Aorta (tissue), 5 donors: ENCODE measurements around the gene NUTM1. TPM values are rescaled to one million over a fixed set of nuclear protein-coding genes. Genes with fewer than 3 reads are reported as not detected.

Experiments
- ATAC-seq: fragments of 200-7000 bp; cut with Tn5 transposase; one replicate; pipeline ENCODE4 v1.9.1; 2022; ENCODE audit warnings: moderate library complexity; ENCODE audit not compliant: low FRiP score
- DNase-seq, 2 donors: peaks; one replicate each; pipeline ENCODE4 v3.0.0-alpha.2; 2020
- H3K27ac ChIP-seq, 2 donors: one replicate each; pipeline ENCODE4 v1.5.1; 2013; ENCODE audit warnings: low read length in 2 of 2, mild to moderate bottlenecking in 2 of 2, moderate library complexity in 2 of 2, control low read depth in 1 of 2, inconsistent platforms in 1 of 2, low read depth in 1 of 2
- H3K27me3 ChIP-seq, 2 donors: one replicate each; pipeline ENCODE4 v1.6.1; 2013; ENCODE audit warnings: control low read depth in 1 of 2, low read length in 1 of 2, mild to moderate bottlenecking in 1 of 2, moderate library complexity in 1 of 2; ENCODE audit not compliant: insufficient read depth in 2 of 2, control insufficient read depth in 1 of 2
- H3K36me3 ChIP-seq, 2 donors: one replicate each; pipeline ENCODE4 v1.6.1; 2013; ENCODE audit warnings: control low read depth in 1 of 2, low read length in 1 of 2, mild to moderate bottlenecking in 1 of 2; ENCODE audit not compliant: insufficient read depth in 2 of 2, control insufficient read depth in 1 of 2
- H3K4me1 ChIP-seq, 2 donors: one replicate each; pipeline ENCODE4 v1.6.1; 2013; ENCODE audit warnings: low read length in 2 of 2, control low read depth in 1 of 2, mild to moderate bottlenecking in 1 of 2, moderate library complexity in 1 of 2; ENCODE audit not compliant: insufficient read depth in 2 of 2, control insufficient read depth in 1 of 2
- H3K4me3 ChIP-seq, 2 donors: one replicate each; pipeline ENCODE4 v1.5.1; 2013; ENCODE audit warnings: low read length in 2 of 2, control low read depth in 1 of 2, mild to moderate bottlenecking in 1 of 2
- H3K9me3 ChIP-seq: one replicate; pipeline ENCODE4 v1.6.1; 2013; ENCODE audit warnings: mild to moderate bottlenecking, low read length; ENCODE audit not compliant: control insufficient read depth
- WGBS, 2 donors: extraction: QIAGEN DNeasy Blood & Tissue Kit; methylation state at CpG; one replicate each; pipeline ENCODE4 v1.1.7; 2013; 5-methylcytosine and 5-hydroxymethylcytosine counted together
- intact Hi-C, 2 donors: fragments of 100-400 bp; cut with DNase I; formaldehyde crosslinking; loops; one replicate each; pipeline versions ENCODE4 v1.14.2 to v1.15.0; 2022
- polyA plus RNA-seq, 2 donors: library from polyadenylated mRNA; stranded (reverse); fragments of 200-250 nt; gene quantifications; one replicate each; pipeline ENCODE4 v1.2.3, GENCODE V29; 2013
- total RNA-seq, 2 donors: library from RNA; stranded (reverse); fragmentation: NEBNext Ultra II Directional; extraction: Animal tissue kit (Norgen Biotek cat#: 25700); gene quantifications; one replicate each; pipeline ENCODE4 v1.2.1, GENCODE V29; 2021
- donor health status: healthy with polysubstance abuse.
- donor health status: Bipolar disorder and iron deficiency.
- donor health status: DM: no; HTN: no; CAD: no.
- donor health status: DM: no; HTN: no; CAD: no.
- donor health status: DM: yes; HTN: yes; CAD: no.

The NUTM1 gene
- total and polyA plus RNA-seq, 4 donors = not detected

- WGBS, 2 donors = 49 to 51% methylated on average over 4 of the region's 4 CpGs
- intact Hi-C loops = loop anchor here in 1 of 2 donors (5.0 kb wide), 2 partner anchors 57 to 77 kb away; no protein-coding TSS in a partner anchor
These were observed 8.4 kb upstream of the NUTM1 start for GRCh38 chr15:34334672-34335071.

GRCh38 chr15:34335176-34336032, 7.7 kb upstream of the NUTM1 start:
- intact Hi-C loops = loop anchor here in 1 of 2 donors (5.0 kb wide), 2 partner anchors 58 to 78 kb away; no protein-coding TSS in a partner anchor
- WGBS, 2 donors = 34 to 37% methylated on average over 3 of the region's 3 CpGs
- Histone ChIP-seq H3K4me3 (peak overlapping the region; percentile 71 to 84), H3K27me3 (no peaks in the 10 kb centered on the region), H3K9me3 (no peaks in the 10 kb centered on the region), H3K27ac (peak overlapping the region in 1 of 2 donors; percentile 42), H3K4me1 (no peaks in the 10 kb centered on the region), H3K36me3 (no peaks in the 10 kb centered on the region)
- DNase-seq (no peak), ATAC-seq (no peak)

More at GRCh38 chr15:34334672-34335071, 8.4 kb upstream of the NUTM1 start:
- no peak for ATAC-seq
- Histone ChIP-seq H3K4me3 (peak overlapping the region; percentile 63 to 71), H3K9me3 (no peaks in the 10 kb centered on the region), H3K4me1 (no peaks in the 10 kb centered on the region), H3K27ac (no peak overlapping the region), H3K36me3 (no peaks in the 10 kb centered on the region), H3K27me3 (no peaks in the 10 kb centered on the region)
- no peak for DNase-seq

GRCh38 chr15:34336231-34336990, 6.7 kb upstream of the NUTM1 start:
- no peak for ATAC-seq
- Histone ChIP-seq H3K9me3 (no peaks in the 10 kb centered on the region), H3K27ac (peak overlapping the region in 1 of 2 donors; percentile 21), H3K27me3 (no peaks in the 10 kb centered on the region), H3K4me1 (no peaks in the 10 kb centered on the region), H3K4me3 (peak overlapping the region; percentile 71 to 84), H3K36me3 (no peaks in the 10 kb centered on the region)
- 81 to 85% methylated on average over 16 of the region's 16 CpGs for WGBS, 2 donors
- intact Hi-C loops = loop anchor here in 1 of 2 donors (5.0 kb wide), 2 partner anchors 59 to 79 kb away; no protein-coding TSS in a partner anchor
- no peak for DNase-seq

GRCh38 chr15:34336991-34337556, 6.0 kb upstream of the NUTM1 start:
- H3K36me3 ChIP-seq = peaks cover 0 to 1% of the 10 kb centered on the region in 2 donors
- no peaks in the 10 kb centered on the region for H3K27me3 ChIP-seq
- DNase-seq (no peak), ATAC-seq (no peak)
- H3K4me3 ChIP-seq = peak overlapping the region; percentile 71 to 84
- peak overlapping the region in 1 of 2 donors; percentile 60 for H3K27ac ChIP-seq
- WGBS, 2 donors = 1 to 2% methylated on average over 26 of the region's 26 CpGs
- intact Hi-C loops = loop anchor here in 1 of 2 donors (5.0 kb wide), 2 partner anchors 60 to 80 kb away; no protein-coding TSS in a partner anchor
- H3K9me3 ChIP-seq = no peaks in the 10 kb centered on the region
- no peaks in the 10 kb centered on the region for H3K4me1 ChIP-seq

- intact Hi-C loops = loop anchor here in 1 of 2 donors (5.0 kb wide), 2 partner anchors 60 to 80 kb away; no protein-coding TSS in a partner anchor
- ATAC-seq (peak; percentile 96), DNase-seq (peak; percentile 95 to 97)
- peak within 1 kb of the TSS in 1 of 2 donors; percentile 60 for H3K27ac ChIP-seq
- H3K9me3 ChIP-seq = no peaks in the 10 kb centered on the region
- no peaks in the 10 kb centered on the region for H3K4me1 ChIP-seq
- H3K4me3 ChIP-seq = peak within 1 kb of the TSS; percentile 71 to 84
- peaks cover 0 to 1% of the 10 kb centered on the region in 2 donors for H3K36me3 ChIP-seq
- WGBS, 2 donors = 0 to 1% methylated on average over 62 to 78 of the region's 78 CpGs
- H3K27me3 ChIP-seq = no peaks in the 10 kb centered on the region
These were observed 5.4 kb upstream of the NUTM1 start, which contains the start of gene SLC12A6 for GRCh38 chr15:34337557-34338306. Gene SLC12A6 (minus strand): TSS chr15:34337781. CDS start chr15:34336680, 1,101 bp downstream.

- 72 to 73% methylated on average over 16 of the region's 16 CpGs for WGBS, 2 donors
- Histone ChIP-seq H3K27me3 (no peaks in the 10 kb centered on the region), H3K9me3 (no peaks in the 10 kb centered on the region), H3K27ac (no peak overlapping the region), H3K36me3 (peaks cover 0 to 1% of the 10 kb centered on the region in 2 donors), H3K4me1 (no peaks in the 10 kb centered on the region), H3K4me3 (peak overlapping the region in 1 of 2 donors; percentile 21)
- ATAC-seq = no peak
- DNase-seq = no peak
- intact Hi-C loops = loop anchor here in 1 of 2 donors (5.0 kb wide), 2 partner anchors 61 to 81 kb away; no protein-coding TSS in a partner anchor
These were observed 4.8 kb upstream of the NUTM1 start for GRCh38 chr15:34338347-34338746.

- DNase-seq = no peak
- Histone ChIP-seq H3K4me1 (no peaks in the 10 kb centered on the region), H3K4me3 (no peak overlapping the region), H3K9me3 (no peaks in the 10 kb centered on the region), H3K27ac (no peak overlapping the region), H3K36me3 (peaks cover 0 to 1% of the 10 kb centered on the region in 2 donors), H3K27me3 (no peaks in the 10 kb centered on the region)
- intact Hi-C loops = loop anchor here in 1 of 2 donors (5.0 to 10.0 kb wide), 4 partner anchors 63 to 245 kb away; partner anchors contain the start of gene GOLGA8B
- no peak for ATAC-seq
- 56 to 68% methylated on average over 3 of the region's 3 CpGs for WGBS, 2 donors
These were observed 3.2 kb upstream of the NUTM1 start for GRCh38 chr15:34339946-34340345.
